Right kidney (tissue), 1 donor: Measurements from ENCODE around the gene CDC42EP3.

Experiments
- DNase-seq: peaks from one replicate; pipeline ENCODE4 v3.0.0-alpha.2; 2016

The CDC42EP3 gene

GRCh38 chr2:37656512-37657423 lies 14.7 kb downstream of the CDC42EP3 start:
- DNase-seq = no peak

- DNase-seq = no peak
Observed at GRCh38 chr2:37654932-37655841, 16.3 kb downstream of the CDC42EP3 start.

- no peak for DNase-seq
Observed at GRCh38 chr2:37654419-37654818, 17.0 kb downstream of the CDC42EP3 start.

- no peak for DNase-seq
Observed at GRCh38 chr2:37653805-37654378, 17.6 kb downstream of the CDC42EP3 start.

- no peak for DNase-seq
Observed at GRCh38 chr2:37653093-37653492, 18.3 kb downstream of the CDC42EP3 start.

- DNase-seq = no peak
Observed at GRCh38 chr2:37652199-37652640, 19.2 kb downstream of the CDC42EP3 start.

GRCh38 chr2:37650548-37651093 lies 20.8 kb downstream of the CDC42EP3 start:
- no peak for DNase-seq

- no peak for DNase-seq
Observed at GRCh38 chr2:37649518-37649917, 21.9 kb downstream of the CDC42EP3 start.

GRCh38 chr2:37648331-37649011 lies 23.0 kb downstream of the CDC42EP3 start:
- DNase-seq = no peak

- DNase-seq = no peak
Observed at GRCh38 chr2:37647971-37648330, 23.5 kb downstream of the CDC42EP3 start.

GRCh38 chr2:37645836-37646235 lies 25.6 kb downstream of the CDC42EP3 start:
- no peak for DNase-seq

- no peak for DNase-seq
Observed at GRCh38 chr2:37645362-37645761, 26.1 kb downstream of the CDC42EP3 start.

GRCh38 chr2:37644191-37644590 lies 27.3 kb downstream of the CDC42EP3 start:
- no peak for DNase-seq

- DNase-seq = no peak
Observed at GRCh38 chr2:37643730-37644078, 27.7 kb downstream of the CDC42EP3 start.

GRCh38 chr2:37642907-37643729 lies 28.3 kb downstream of the CDC42EP3 start:
- no peak for DNase-seq

GRCh38 chr2:37641582-37642171 lies 29.8 kb downstream of the CDC42EP3 start:
- no peak for DNase-seq

GRCh38 chr2:37639631-37640030 lies 31.8 kb downstream of the CDC42EP3 start:
- DNase-seq = no peak

- no peak for DNase-seq
Observed at GRCh38 chr2:37638973-37639372, 32.5 kb downstream of the CDC42EP3 start.

- no peak for DNase-seq
Observed at GRCh38 chr2:37637985-37638384, 33.5 kb downstream of the CDC42EP3 start.

GRCh38 chr2:37637190-37637860 lies 34.1 kb downstream of the CDC42EP3 start:
- DNase-seq = no peak
